NT2/D1 (cell line): ENCODE results near the gene OR51B6.

Experiments
- SUZ12 ChIP-seq: IDR thresholded peaks from 2 replicates; pipeline ENCODE4 v1.6.1; 2011; ENCODE audit not compliant: insufficient read length, insufficient read depth; ENCODE audit errors: extremely low read depth
- YY1 ChIP-seq: IDR thresholded peaks from 2 replicates; pipeline ENCODE4 v1.6.1; 2011; ENCODE audit not compliant: insufficient read length, insufficient read depth

DNA sequence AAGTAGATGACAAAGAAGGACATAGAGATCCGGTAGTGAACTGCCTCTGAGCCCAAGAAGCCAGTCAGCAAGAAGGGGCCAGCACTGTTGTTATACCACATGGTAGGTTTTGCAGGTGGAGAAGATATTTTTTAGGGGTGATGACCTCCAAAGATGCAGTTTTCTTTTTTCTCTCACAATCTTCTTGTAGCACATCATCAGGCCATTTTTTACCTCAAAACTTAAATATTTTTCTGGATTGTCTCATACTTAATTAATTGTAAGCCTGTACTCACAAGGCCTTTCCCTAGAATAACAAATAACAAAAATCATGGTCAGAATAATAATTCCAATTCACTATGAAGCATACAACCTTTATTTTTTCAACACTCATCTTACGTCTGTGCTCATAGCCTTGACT is 49.5 kb upstream of the OR51B6 start, which contains the start of gene OR51B4:
- TF ChIP-seq SUZ12 (no peak), YY1 (no peak)
